ENCODE data around the gene GFOD2.

- TF ChIP-seq CTCF (conservative IDR thresholded peaks at IDR 0.05; ENCODE audit: low read length), result no peak
- TF ChIP-seq EZH2phosphoT487 (IDR thresholded peaks at IDR 0.05; ENCODE audit: borderline replicate concordance, low read depth, low read length), result no peak
These were observed 45.1 kb upstream of the GFOD2 start for GRCh38 chr16:67764158-67764667.

Data from OCI-LY7 (cell line).